Trophoblast cell (in vitro differentiated cells and primary cell): ENCODE measurements around the gene GPR34.
A peak's percentile ranks its signal among the peaks of the same experiment; 100 is the strongest.

ENCODE experiments used
- DNase-seq, 2 donors: peaks; one replicate each; pipeline ENCODE4 v3.0.0-alpha.2; 2016
- H2AFZ ChIP-seq: 2 replicates; pipeline ENCODE4 v1.6.1; 2013; ENCODE audit warnings: low read length, moderate library complexity, mild to moderate bottlenecking; ENCODE audit not compliant: insufficient read depth, poor library complexity
- H2AK5ac ChIP-seq: 2 replicates; pipeline ENCODE4 v1.6.1; 2013; ENCODE audit warnings: mild to moderate bottlenecking, low read length
- H2BK120ac ChIP-seq: 2 replicates; pipeline ENCODE4 v1.6.1; 2013; ENCODE audit warnings: low read length, mild to moderate bottlenecking, moderate library complexity; ENCODE audit not compliant: insufficient read depth, poor library complexity
- H2BK12ac ChIP-seq: 2 replicates; pipeline ENCODE4 v1.6.1; 2013; ENCODE audit warnings: mild to moderate bottlenecking, low read length, moderate library complexity
- H2BK5ac ChIP-seq: 2 replicates; pipeline ENCODE4 v1.6.1; 2013; ENCODE audit warnings: low read length, low read depth, moderate library complexity, mild to moderate bottlenecking; ENCODE audit not compliant: poor library complexity
- H3K14ac ChIP-seq: 2 replicates; pipeline ENCODE4 v1.6.1; 2013; ENCODE audit warnings: mild to moderate bottlenecking, low read length
- H3K18ac ChIP-seq: 2 replicates; pipeline ENCODE4 v1.6.1; 2013; ENCODE audit warnings: mild to moderate bottlenecking, low read length
- H3K23ac ChIP-seq: 2 replicates; pipeline ENCODE4 v1.6.1; 2013; ENCODE audit warnings: low read length
- H3K27ac ChIP-seq: 2 replicates; pipeline ENCODE4 v1.5.1; 2013; ENCODE audit warnings: low read depth, mild to moderate bottlenecking, inconsistent platforms, low read length, moderate library complexity
- H3K27me3 ChIP-seq: 2 replicates; pipeline ENCODE4 v1.6.1; 2013; ENCODE audit warnings: inconsistent platforms, mild to moderate bottlenecking, low read length, moderate library complexity; ENCODE audit not compliant: insufficient read depth
- H3K36me3 ChIP-seq, 2 experiments: 1 replicate in 1 of 2; 2 replicates in 1 of 2; pipeline ENCODE4 v1.6.1; 2013; ENCODE audit warnings: low read length in 2 of 2, mild to moderate bottlenecking in 2 of 2, moderate library complexity in 1 of 2; ENCODE audit not compliant: insufficient read depth in 2 of 2, control insufficient read depth in 1 of 2
- H3K4ac ChIP-seq: 2 replicates; pipeline ENCODE4 v1.6.1; 2013; ENCODE audit warnings: low read depth, mild to moderate bottlenecking, low read length, moderate library complexity
- H3K4me1 ChIP-seq, 2 experiments: 1 replicate in 1 of 2; 2 replicates in 1 of 2; pipeline ENCODE4 v1.6.1; 2013; ENCODE audit warnings: low read length in 2 of 2, mild to moderate bottlenecking in 2 of 2, moderate library complexity in 1 of 2; ENCODE audit not compliant: insufficient read depth in 2 of 2, control insufficient read depth in 1 of 2
- H3K4me2 ChIP-seq: 2 replicates; pipeline ENCODE4 v1.6.1; 2013; ENCODE audit warnings: inconsistent platforms, mild to moderate bottlenecking, low read length, moderate library complexity
- H3K4me3 ChIP-seq: 2 replicates; pipeline ENCODE4 v1.5.1; 2013; ENCODE audit warnings: mild to moderate bottlenecking, low read depth, low read length, inconsistent platforms
- H3K79me1 ChIP-seq: one replicate; pipeline ENCODE4 v1.6.1; 2013; ENCODE audit warnings: low read length
- H3K79me2 ChIP-seq: 2 replicates; pipeline ENCODE4 v1.6.1; 2013; ENCODE audit warnings: low read length, mild to moderate bottlenecking; ENCODE audit not compliant: control insufficient read depth, insufficient read depth, poor library complexity
- H3K9ac ChIP-seq: 2 replicates; pipeline ENCODE4 v1.6.1; 2013; ENCODE audit warnings: mild to moderate bottlenecking, low read length
- H3K9me3 ChIP-seq: 2 replicates; pipeline ENCODE4 v1.6.1; 2013; ENCODE audit warnings: low read depth, mild to moderate bottlenecking, control low read depth, inconsistent platforms, low read length; ENCODE audit not compliant: insufficient read depth
- H4K12ac ChIP-seq: 2 replicates; pipeline ENCODE4 v1.6.1; 2013; ENCODE audit warnings: low read depth, mild to moderate bottlenecking, low read length, moderate library complexity
- H4K8ac ChIP-seq: 2 replicates; pipeline ENCODE4 v1.6.1; 2013; ENCODE audit warnings: low read depth, mild to moderate bottlenecking, low read length, moderate library complexity
- H4K91ac ChIP-seq: one replicate; pipeline ENCODE4 v1.6.1; 2013; ENCODE audit warnings: low read depth, mild to moderate bottlenecking, low read length, moderate library complexity
- WGBS: extraction: QIAGEN DNeasy Blood & Tissue Kit; methylation state at CpG from one replicate; pipeline ENCODE4 v1.1.7; 2013; ENCODE audit warnings: missing lambda C conversion rate; ENCODE audit not compliant: insufficient read length, insufficient coverage; ENCODE audit errors: extremely low coverage; 5-methylcytosine and 5-hydroxymethylcytosine counted together

GPR34 gene

GRCh38 chrX:41684940-41685339 lies 3.8 kb upstream of the GPR34 start:
- Histone ChIP-seq H2BK5ac (no peak overlapping the region), H3K36me3 (no peaks in the 10 kb centered on the region), H3K27ac (no peak overlapping the region), H3K79me2 (no peaks in the 10 kb centered on the region), H3K79me1 (no peaks in the 10 kb centered on the region), H3K4me2 (no peak overlapping the region), H3K4me3 (no peak overlapping the region), H3K9me3 (no peaks in the 10 kb centered on the region), H4K91ac (no peak overlapping the region), H4K12ac (no peak overlapping the region), H2AK5ac (no peak overlapping the region), H3K4ac (no peak overlapping the region), H3K27me3 (no peaks in the 10 kb centered on the region), H3K18ac (no peak overlapping the region), H2BK120ac (no peak overlapping the region), H4K8ac (no peak overlapping the region), H3K14ac (no peak overlapping the region), H3K4me1 (no peaks in the 10 kb centered on the region), H2BK12ac (no peak overlapping the region), H3K23ac (no peak overlapping the region), H2AFZ (no peak overlapping the region), H3K9ac (no peak overlapping the region)
- WGBS: 100% methylated on average over 1 of the region's 2 CpGs
- DNase-seq: no peak

- Histone ChIP-seq H3K4me1 (no peaks in the 10 kb centered on the region), H3K18ac (no peak overlapping the region), H2BK120ac (no peak overlapping the region), H2BK5ac (no peak overlapping the region), H3K14ac (no peak overlapping the region), H4K8ac (no peak overlapping the region), H3K79me2 (no peaks in the 10 kb centered on the region), H3K23ac (no peak overlapping the region), H3K9me3 (no peaks in the 10 kb centered on the region), H3K27me3 (no peaks in the 10 kb centered on the region), H3K36me3 (no peaks in the 10 kb centered on the region), H4K12ac (no peak overlapping the region), H3K79me1 (no peaks in the 10 kb centered on the region), H2BK12ac (no peak overlapping the region), H2AK5ac (no peak overlapping the region), H2AFZ (no peak overlapping the region), H3K4ac (no peak overlapping the region), H3K4me3 (no peak overlapping the region), H3K4me2 (no peak overlapping the region), H3K27ac (no peak overlapping the region), H3K9ac (no peak overlapping the region), H4K91ac (no peak overlapping the region)
- no CpG with 5 or more reads among the region's 4 CpGs for WGBS
- no peak for DNase-seq
These were observed 2.0 kb upstream of the GPR34 start for GRCh38 chrX:41686788-41687187.

GRCh38 chrX:41688156-41688555 lies 617 bp upstream of the GPR34 start:
- no peak overlapping the region for H3K14ac ChIP-seq
- no peak overlapping the region for H3K23ac ChIP-seq
- no peaks in the 10 kb centered on the region for H3K79me2 ChIP-seq
- H3K18ac ChIP-seq: no peak overlapping the region
- no peaks in the 10 kb centered on the region for H3K27me3 ChIP-seq
- H3K36me3 ChIP-seq: no peaks in the 10 kb centered on the region
- H2BK120ac ChIP-seq: no peak overlapping the region
- no peak overlapping the region for H3K4me2 ChIP-seq
- no peak overlapping the region for H4K8ac ChIP-seq
- no peak overlapping the region for H2BK5ac ChIP-seq
- no peak overlapping the region for H4K91ac ChIP-seq
- H3K4me3 ChIP-seq: no peak overlapping the region
- H3K4ac ChIP-seq: no peak overlapping the region
- no peak overlapping the region for H2BK12ac ChIP-seq
- H2AK5ac ChIP-seq: no peak overlapping the region
- no peaks in the 10 kb centered on the region for H3K9me3 ChIP-seq
- H4K12ac ChIP-seq: no peak overlapping the region
- H3K79me1 ChIP-seq: no peaks in the 10 kb centered on the region
- H3K27ac ChIP-seq: no peak overlapping the region
- H3K4me1 ChIP-seq: no peaks in the 10 kb centered on the region
- no peak overlapping the region for H3K9ac ChIP-seq
- no CpG with 5 or more reads among the region's 2 CpGs for WGBS
- no peak for DNase-seq
- H2AFZ ChIP-seq: no peak overlapping the region

- no peak overlapping the region for H3K4ac ChIP-seq
- no peak overlapping the region for H3K14ac ChIP-seq
- no peak overlapping the region for H3K27ac ChIP-seq
- no peak overlapping the region for H3K4me2 ChIP-seq
- no CpG with 5 or more reads among the region's 3 CpGs for WGBS
- no peak overlapping the region for H4K8ac ChIP-seq
- no peak overlapping the region for H3K9ac ChIP-seq
- no peak overlapping the region for H4K12ac ChIP-seq
- H3K36me3 ChIP-seq: no peaks in the 10 kb centered on the region
- no peak overlapping the region for H3K4me3 ChIP-seq
- no peaks in the 10 kb centered on the region for H3K4me1 ChIP-seq
- H3K79me1 ChIP-seq: no peaks in the 10 kb centered on the region
- H3K18ac ChIP-seq: no peak overlapping the region
- H2BK120ac ChIP-seq: no peak overlapping the region
- no peak overlapping the region for H3K23ac ChIP-seq
- no peak overlapping the region for H2BK12ac ChIP-seq
- no peak overlapping the region for H2AK5ac ChIP-seq
- no peak overlapping the region for H2AFZ ChIP-seq
- no peaks in the 10 kb centered on the region for H3K79me2 ChIP-seq
- no peaks in the 10 kb centered on the region for H3K9me3 ChIP-seq
- no peak overlapping the region for H4K91ac ChIP-seq
- peak; percentile 46 to 79 for DNase-seq
- H2BK5ac ChIP-seq: no peak overlapping the region
- H3K27me3 ChIP-seq: no peaks in the 10 kb centered on the region
These were observed 938 bp downstream of the GPR34 start for GRCh38 chrX:41689711-41690110.
